ENCODE results near the gene USP4. TPM values are rescaled to one million over a fixed set of nuclear protein-coding genes. Genes with fewer than 3 reads are reported as not detected.

Gene USP4
- total RNA-seq, 1 donor from 2014 or later, result 71.3 TPM

DNA sequence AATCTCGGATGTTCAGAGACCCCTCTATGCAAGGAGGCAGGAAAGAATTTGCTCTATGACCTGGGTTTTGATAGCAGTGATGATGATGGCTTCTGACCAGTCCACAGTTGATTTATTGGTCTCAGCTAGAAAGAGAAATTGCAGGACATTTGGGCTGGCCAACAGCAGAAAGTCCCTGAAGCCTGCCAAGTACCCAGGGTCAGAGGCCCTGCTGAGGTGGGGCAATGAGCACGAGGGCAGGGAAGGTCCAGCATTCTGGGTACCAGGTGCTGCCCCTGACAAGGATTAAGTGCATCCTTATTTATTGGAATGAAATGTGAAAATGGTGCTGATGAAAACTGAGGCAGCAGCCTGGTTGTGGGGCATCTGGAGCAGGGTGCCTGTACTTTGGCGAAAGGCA, 82.7 kb downstream of the USP4 start:
- TF ChIP-seq, protein P1, sequence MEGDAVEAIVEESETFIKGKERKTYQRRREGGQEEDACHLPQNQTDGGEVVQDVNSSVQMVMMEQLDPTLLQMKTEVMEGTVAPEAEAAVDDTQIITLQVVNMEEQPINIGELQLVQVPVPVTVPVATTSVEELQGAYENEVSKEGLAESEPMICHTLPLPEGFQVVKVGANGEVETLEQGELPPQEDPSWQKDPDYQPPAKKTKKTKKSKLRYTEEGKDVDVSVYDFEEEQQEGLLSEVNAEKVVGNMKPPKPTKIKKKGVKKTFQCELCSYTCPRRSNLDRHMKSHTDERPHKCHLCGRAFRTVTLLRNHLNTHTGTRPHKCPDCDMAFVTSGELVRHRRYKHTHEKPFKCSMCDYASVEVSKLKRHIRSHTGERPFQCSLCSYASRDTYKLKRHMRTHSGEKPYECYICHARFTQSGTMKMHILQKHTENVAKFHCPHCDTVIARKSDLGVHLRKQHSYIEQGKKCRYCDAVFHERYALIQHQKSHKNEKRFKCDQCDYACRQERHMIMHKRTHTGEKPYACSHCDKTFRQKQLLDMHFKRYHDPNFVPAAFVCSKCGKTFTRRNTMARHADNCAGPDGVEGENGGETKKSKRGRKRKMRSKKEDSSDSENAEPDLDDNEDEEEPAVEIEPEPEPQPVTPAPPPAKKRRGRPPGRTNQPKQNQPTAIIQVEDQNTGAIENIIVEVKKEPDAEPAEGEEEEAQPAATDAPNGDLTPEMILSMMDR (IDR thresholded peaks at IDR 0.05), result no peak
- DNase-seq, result no peak

DNA sequence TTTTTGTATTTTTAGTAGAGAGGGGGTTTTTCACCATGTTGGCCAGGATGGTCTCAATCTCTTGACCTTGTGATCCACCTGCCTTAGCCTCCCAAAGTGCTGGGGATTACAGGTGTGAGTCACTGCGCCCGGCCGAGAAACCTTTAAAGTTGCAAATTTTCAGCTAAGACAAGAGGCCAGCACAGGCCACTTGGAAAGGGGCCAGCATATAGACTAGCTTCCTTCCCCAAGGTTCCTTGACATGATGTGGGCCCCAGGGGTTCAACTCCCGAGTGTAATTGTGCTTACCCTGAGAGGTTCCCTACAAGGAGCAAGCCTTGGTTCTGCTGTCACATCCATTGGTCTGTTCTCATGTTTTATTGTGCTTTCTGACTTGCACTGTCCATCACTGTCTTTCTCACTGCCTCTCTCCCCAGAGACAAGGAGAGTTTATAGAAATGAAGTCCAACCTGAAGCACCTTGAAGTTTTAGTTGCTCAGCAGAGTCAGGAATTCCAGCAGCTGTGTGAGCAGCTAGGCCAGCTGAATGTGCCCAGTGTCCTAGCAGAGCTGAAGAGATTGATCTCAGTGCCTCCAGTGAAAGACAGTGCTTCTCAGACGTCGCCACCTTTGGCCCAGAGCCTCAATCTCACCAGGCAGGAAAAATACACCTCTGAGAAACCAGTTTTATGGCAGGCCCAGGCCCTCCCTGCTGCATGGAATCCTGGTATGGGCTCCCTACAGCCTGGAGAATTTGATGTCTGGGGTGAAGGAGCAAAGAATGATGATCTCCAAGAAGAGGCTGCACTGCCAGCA, 83.9 kb downstream of the USP4 start:
- DNase-seq (no peak), ATAC-seq (no peak)
- Histone ChIP-seq H3K4me3 (no peak overlapping the region), H3K27ac (no peak overlapping the region), H3K9me3 (no peaks in the 10 kb centered on the region), H3K4me1 (no peaks in the 10 kb centered on the region), H3K36me3 (no peaks in the 10 kb centered on the region), H3K27me3 (ENCODE audit: low read depth) (no peaks in the 10 kb centered on the region)
- TF ChIP-seq, protein P1 (IDR thresholded peaks at IDR 0.05), result no peak
- intact Hi-C loops (cut with DNase I), result no loop called here

More for the DNA sequence above, 82.7 kb downstream of the USP4 start:
- no peaks in the 10 kb centered on the region for H3K27me3 ChIP-seq (ENCODE audit: low read depth)
- intact Hi-C loops (cut with DNase I), result no loop called here
- no peaks in the 10 kb centered on the region for H3K4me1 ChIP-seq
- no peak overlapping the region for H3K4me3 ChIP-seq
- no peak overlapping the region for H3K27ac ChIP-seq
- H3K36me3 ChIP-seq, result no peaks in the 10 kb centered on the region
- no peak for ATAC-seq
- no peaks in the 10 kb centered on the region for H3K9me3 ChIP-seq

GRCh38 chr3:49255112-49255511, 84.7 kb downstream of the USP4 start:
- no peak for DNase-seq

DNA sequence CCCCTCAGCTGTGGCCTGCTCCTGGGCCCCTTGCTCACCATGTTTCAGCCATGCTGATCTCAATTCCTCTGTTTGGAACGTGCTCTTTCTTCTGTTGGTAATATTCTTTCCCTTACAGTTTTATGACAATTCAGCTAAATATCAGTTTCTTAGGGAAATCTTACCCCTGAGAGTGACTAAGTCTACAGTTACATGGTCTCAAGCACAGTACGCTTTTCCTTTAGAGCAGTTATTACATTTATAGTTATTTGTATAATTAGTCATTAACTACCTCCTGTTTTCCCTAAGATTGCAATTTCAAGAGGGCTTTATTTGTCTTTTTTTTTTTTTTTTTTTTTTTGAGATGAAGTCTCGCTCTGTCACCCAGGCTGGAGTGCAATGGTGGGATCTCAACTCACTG, 86.3 kb downstream of the USP4 start:
- Histone ChIP-seq H3K27me3 (ENCODE audit: low read depth) (no peaks in the 10 kb centered on the region), H3K4me3 (no peak overlapping the region), H3K9me3 (no peaks in the 10 kb centered on the region), H3K36me3 (no peaks in the 10 kb centered on the region), H3K27ac (no peak overlapping the region), H3K4me1 (peaks cover 12% of the 10 kb centered on the region)
- DNase-seq (no peak), ATAC-seq (no peak)
- intact Hi-C loops (cut with DNase I), result no loop called here
- TF ChIP-seq, protein P1 (IDR thresholded peaks at IDR 0.05), result no peak

More at GRCh38 chr3:49255112-49255511, 84.7 kb downstream of the USP4 start:
- H3K9me3 ChIP-seq, result no peaks in the 10 kb centered on the region
- no peaks in the 10 kb centered on the region for H3K27me3 ChIP-seq (ENCODE audit: low read depth)
- no peak overlapping the region for H3K4me3 ChIP-seq
- peak; percentile 49 to 61 for ATAC-seq
- no peaks in the 10 kb centered on the region for H3K4me1 ChIP-seq
- no peaks in the 10 kb centered on the region for H3K36me3 ChIP-seq
- H3K27ac ChIP-seq, result no peak overlapping the region
- intact Hi-C loops (cut with DNase I), result no loop called here
- TF ChIP-seq, protein P1 (IDR thresholded peaks at IDR 0.05), result no peak

DNA sequence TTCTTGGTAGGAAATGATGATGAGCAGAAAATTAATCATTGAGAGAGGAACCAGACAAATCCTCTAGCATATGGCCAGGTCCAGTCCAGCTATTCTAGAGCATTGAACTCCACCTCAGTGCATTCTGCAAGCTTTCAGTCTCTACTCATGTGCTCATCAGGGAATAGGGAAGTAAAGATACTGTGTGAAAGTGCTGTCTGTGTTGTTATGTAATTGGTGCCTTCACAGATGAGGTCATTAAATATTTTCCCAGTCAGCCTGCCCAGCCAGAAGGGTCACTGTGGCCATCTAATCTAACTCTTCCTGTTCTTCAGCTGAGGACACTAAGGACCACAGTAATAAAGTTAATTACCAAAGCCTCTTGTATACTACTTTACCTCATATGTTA, 91.0 kb downstream of the USP4 start:
- DNase-seq, result no peak
- intact Hi-C loops (cut with DNase I), result no loop called here
- peaks cover 24% of the 10 kb centered on the region for H3K4me1 ChIP-seq
- peak overlapping the region; percentile 76 for H3K27ac ChIP-seq
- TF ChIP-seq, protein P1 (IDR thresholded peaks at IDR 0.05), result no peak
- H3K9me3 ChIP-seq, result no peaks in the 10 kb centered on the region
- no peaks in the 10 kb centered on the region for H3K27me3 ChIP-seq (ENCODE audit: low read depth)
- H3K4me3 ChIP-seq, result no peak overlapping the region
- no peaks in the 10 kb centered on the region for H3K36me3 ChIP-seq
- ATAC-seq, result peak; percentile 90 to 94

All from lower lobe of right lung (tissue), 2 donors.